HFF-Myc (cell line): ENCODE results near the gene CD96.

Experiments
- DNase-seq: peaks from one replicate; pipeline ENCODE4 v3.0.0-alpha.2; 2011; ENCODE audit warnings: low read depth; ENCODE audit errors: extremely low read depth
- H3K4me3 ChIP-seq: replicated peaks from 2 replicates; pipeline ENCODE4 v1.5.1; 2011; ENCODE audit warnings: low read depth, mild to moderate bottlenecking, control low read depth, low read length
- TF ChIP-seq, protein P1 (sequence below): IDR thresholded peaks from 2 replicates; pipeline ENCODE4 v1.5.1; 2012; ENCODE audit warnings: mild to moderate bottlenecking, low read depth, low read length, control low read depth; ENCODE audit errors: missing control alignments

Gene CD96

GRCh38 chr3:111690242-111690641 is 148.2 kb downstream of the CD96 start:
- TF ChIP-seq, protein P1, sequence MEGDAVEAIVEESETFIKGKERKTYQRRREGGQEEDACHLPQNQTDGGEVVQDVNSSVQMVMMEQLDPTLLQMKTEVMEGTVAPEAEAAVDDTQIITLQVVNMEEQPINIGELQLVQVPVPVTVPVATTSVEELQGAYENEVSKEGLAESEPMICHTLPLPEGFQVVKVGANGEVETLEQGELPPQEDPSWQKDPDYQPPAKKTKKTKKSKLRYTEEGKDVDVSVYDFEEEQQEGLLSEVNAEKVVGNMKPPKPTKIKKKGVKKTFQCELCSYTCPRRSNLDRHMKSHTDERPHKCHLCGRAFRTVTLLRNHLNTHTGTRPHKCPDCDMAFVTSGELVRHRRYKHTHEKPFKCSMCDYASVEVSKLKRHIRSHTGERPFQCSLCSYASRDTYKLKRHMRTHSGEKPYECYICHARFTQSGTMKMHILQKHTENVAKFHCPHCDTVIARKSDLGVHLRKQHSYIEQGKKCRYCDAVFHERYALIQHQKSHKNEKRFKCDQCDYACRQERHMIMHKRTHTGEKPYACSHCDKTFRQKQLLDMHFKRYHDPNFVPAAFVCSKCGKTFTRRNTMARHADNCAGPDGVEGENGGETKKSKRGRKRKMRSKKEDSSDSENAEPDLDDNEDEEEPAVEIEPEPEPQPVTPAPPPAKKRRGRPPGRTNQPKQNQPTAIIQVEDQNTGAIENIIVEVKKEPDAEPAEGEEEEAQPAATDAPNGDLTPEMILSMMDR: no peak
- DNase-seq: no peak
- H3K4me3 ChIP-seq: no peak overlapping the region

DNA sequence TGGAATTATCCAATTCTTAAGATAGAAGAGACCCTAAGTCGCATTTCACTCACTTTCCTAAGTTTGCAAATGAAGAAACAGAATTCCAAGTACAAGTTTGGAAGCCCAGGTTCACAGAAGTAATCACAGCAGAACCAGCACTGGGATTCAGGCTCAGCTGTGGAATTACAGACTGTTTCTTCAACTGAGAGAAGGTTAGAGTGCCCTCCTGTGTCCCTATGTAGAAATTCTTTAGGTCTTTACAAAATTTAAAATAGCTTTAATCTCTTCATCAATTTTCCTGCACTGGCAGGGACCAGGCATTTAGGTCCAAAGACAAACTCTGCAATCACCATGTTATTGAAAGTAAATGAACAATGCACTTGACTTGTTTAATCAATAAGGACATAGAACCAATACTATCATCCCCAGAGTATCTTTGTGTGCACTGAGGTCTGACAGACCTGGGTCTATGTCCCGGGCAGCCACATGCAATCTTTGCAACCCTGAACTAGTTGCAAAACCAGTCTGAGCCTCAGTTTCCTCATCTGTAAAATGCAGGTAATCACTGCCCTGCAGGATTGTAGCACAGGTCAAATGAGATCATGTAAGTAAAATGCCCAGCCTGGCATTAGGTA is 149.4 kb downstream of the CD96 start:
- TF ChIP-seq, protein P1: peak; percentile 34
- DNase-seq: no peak
- no peak overlapping the region for H3K4me3 ChIP-seq

- TF ChIP-seq, protein P1: no peak
- no peak overlapping the region for H3K4me3 ChIP-seq
- no peak for DNase-seq
Measured at GRCh38 chr3:111692593-111693552, 150.9 kb downstream of the CD96 start.

DNA sequence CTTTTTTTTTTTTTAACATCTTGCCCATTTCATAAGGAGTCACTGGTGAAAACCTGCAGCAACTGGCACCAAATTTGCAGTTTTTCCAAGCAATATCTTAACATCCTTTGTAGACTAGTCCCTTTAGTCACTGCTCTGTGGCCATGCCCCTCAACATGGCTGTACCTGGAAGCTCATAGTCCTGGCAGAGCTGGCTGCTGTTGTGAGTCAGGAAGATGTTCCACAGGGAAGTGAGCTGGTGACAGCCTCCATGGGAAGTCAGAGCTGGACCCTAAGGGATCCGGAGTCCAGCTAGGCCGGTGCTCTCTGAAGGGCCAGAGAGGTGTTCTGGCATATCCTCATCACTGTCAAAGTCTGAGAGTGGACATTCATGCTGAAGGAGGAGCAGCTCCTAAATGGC is 152.5 kb downstream of the CD96 start:
- no peak for DNase-seq
- H3K4me3 ChIP-seq: no peak overlapping the region
- TF ChIP-seq, protein P1: no peak

DNA sequence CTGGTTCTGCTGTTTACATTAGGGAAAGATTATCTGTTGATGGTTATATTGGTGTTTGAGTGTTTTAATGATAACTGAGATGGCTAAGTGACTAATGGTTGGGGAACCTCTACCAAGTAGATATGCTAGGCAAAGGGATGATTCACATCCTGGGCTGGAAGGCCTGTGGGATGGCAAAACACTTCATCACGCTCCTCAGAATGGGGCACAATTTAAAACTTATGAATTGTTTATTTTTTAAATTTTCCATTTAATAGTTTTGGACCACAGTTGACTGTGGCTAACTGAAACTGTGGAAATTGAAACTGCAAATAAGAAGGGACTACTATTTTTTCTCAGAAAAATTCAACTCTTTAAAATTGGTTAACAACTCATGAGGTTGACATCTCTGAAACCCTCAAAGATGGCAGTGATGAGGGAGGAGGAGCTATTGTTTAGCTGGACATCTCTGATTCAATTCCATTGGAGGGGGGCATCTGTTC is 153.7 kb downstream of the CD96 start:
- DNase-seq: peak; percentile 75
- TF ChIP-seq, protein P1: no peak
- no peak overlapping the region for H3K4me3 ChIP-seq

- H3K4me3 ChIP-seq: no peak overlapping the region
- DNase-seq: no peak
- TF ChIP-seq, protein P1: no peak
Measured at GRCh38 chr3:111700054-111700453, 158.1 kb downstream of the CD96 start.
